HCT116 (cell line): ENCODE measurements around the gene KBTBD13. TPM values are rescaled to one million over a fixed set of nuclear protein-coding genes. Genes with fewer than 3 reads are reported as not detected.

Experiments used
- ATAC-seq: fragments of 200-7000 bp; cut with Tn5 transposase; 2 replicates; pipeline ENCODE4 v1.9.1; 2020; ENCODE audit warnings: mild to moderate bottlenecking, moderate library complexity
- BruUV-seq: library from RNA; stranded (reverse); fragments of 400-500 nt; replicated peaks from 2 replicates; lab custom pipeline; 2021; lab: Mats Ljungman, UMichigan
- CTCF ChIA-PET: fragments of 300-600 bp; sonication (Branson Sonifier 250); formaldehyde crosslinking; loops from one replicate; lab custom pipeline; 2021; ENCODE audit warnings: antibody characterized with exemption; lab: Charles Lee
- POLR2A ChIA-PET: fragments of 300-600, 350-600 bp; sonication (Branson Sonifier 250); formaldehyde crosslinking; loops from one replicate; lab custom pipeline; 2021; ENCODE audit warnings: antibody characterized with exemption; lab: Charles Lee
- RAD21 ChIA-PET, 2 experiments: fragments of 300-600 bp; sonication (Branson Sonifier 250); formaldehyde crosslinking; loops; one replicate each; lab custom pipeline; 2023; ENCODE audit warnings: low total read pairs in 2 of 2; ENCODE audit not compliant: uncharacterized antibody in 2 of 2, unreplicated experiment in 2 of 2, low non-redundant PET in 1 of 2; lab: Charles Lee
- DNase-seq: peaks from one replicate; pipeline ENCODE4 v3.0.0-alpha.2; 2010; ENCODE audit warnings: low read depth, low spot score
- H2AFZ ChIP-seq: fragments of 200-600 bp; shearing (Covaris generic), sonication (generic); 2 replicates; pipeline ENCODE4 v1.6.1; 2017; ENCODE audit warnings: low read depth, mixed run types, mixed read lengths, antibody characterized with exemption, low read length; ENCODE audit not compliant: poor library complexity, severe bottlenecking
- H3K27ac ChIP-seq: 2 replicates; pipeline ENCODE4 v1.5.1; 2012; ENCODE audit warnings: low read depth, low read length
- H3K27me3 ChIP-seq: fragments of 200-600 bp; sonication (generic); 2 replicates; pipeline ENCODE4 v1.6.1; 2016; ENCODE audit warnings: mixed run types, low read length, mixed read lengths; ENCODE audit not compliant: insufficient read depth
- H3K36me3 ChIP-seq, 2 experiments: fragments of 200-500 bp in 1 of 2; fragments of 200-600 bp in 1 of 2; sonication (Bioruptor generic) in 1 of 2; sonication (generic) in 1 of 2; 2 replicates each; pipeline versions ENCODE4 v1.5.1 to v1.6.1; 2014 to 2016; ENCODE audit warnings: low read length in 2 of 2, inconsistent platforms in 1 of 2, mixed read lengths in 1 of 2, mixed run types in 1 of 2; ENCODE audit not compliant: insufficient read depth in 2 of 2, control insufficient read depth in 1 of 2
- H3K4me1 ChIP-seq, 2 experiments: fragments of 200-600 bp in 1 of 2; sonication (generic) in 1 of 2; 2 replicates each; pipeline versions ENCODE4 v1.5.1 to v1.6.1; 2012 to 2017; ENCODE audit warnings: low read length in 2 of 2, inconsistent platforms in 1 of 2, mild to moderate bottlenecking in 1 of 2, mixed read lengths in 1 of 2, mixed run types in 1 of 2, moderate library complexity in 1 of 2; ENCODE audit not compliant: insufficient read depth in 2 of 2, control insufficient read depth in 1 of 2
- H3K4me2 ChIP-seq: fragments of 200-600 bp; sonication (generic); 2 replicates; pipeline ENCODE4 v1.6.1; 2017; ENCODE audit warnings: mixed run types, low read length, mixed read lengths
- H3K4me3 ChIP-seq, 2 experiments: fragments of 200-600 bp in 1 of 2; sonication (generic) in 1 of 2; replicated peaks in 1 of 2; 2 replicates each; pipeline ENCODE4 v1.5.1; 2011 to 2016; ENCODE audit warnings: low read length in 2 of 2, control low read depth in 1 of 2, low read depth in 1 of 2, mild to moderate bottlenecking in 1 of 2, mixed read lengths in 1 of 2, mixed run types in 1 of 2
- H3K79me2 ChIP-seq: fragments of 200-600 bp; sonication (generic); 2 replicates; pipeline ENCODE4 v1.6.1; 2017; ENCODE audit warnings: mild to moderate bottlenecking, mixed run types, low read length, moderate library complexity, mixed read lengths; ENCODE audit not compliant: insufficient read depth
- H3K9ac ChIP-seq: fragments of 200-600 bp; sonication (generic); 2 replicates; pipeline ENCODE4 v1.6.1; 2016; ENCODE audit warnings: low read length, mixed read lengths
- H3K9me2 ChIP-seq: fragments of 200-600 bp; sonication (generic), shearing (Covaris generic); 2 replicates; pipeline ENCODE4 v1.6.1; 2017; ENCODE audit warnings: mixed run types, mild to moderate bottlenecking, moderate library complexity; ENCODE audit not compliant: insufficient read depth
- H3K9me3 ChIP-seq, 2 experiments: fragments of 200-500 bp in 1 of 2; fragments of 200-600 bp in 1 of 2; sonication (Bioruptor generic) in 1 of 2; sonication (generic) in 1 of 2; 2 replicates each; pipeline ENCODE4 v1.6.1; 2014 to 2017; ENCODE audit warnings: low read length in 2 of 2, mixed read lengths in 2 of 2, inconsistent platforms in 1 of 2, low read depth in 1 of 2, mild to moderate bottlenecking in 1 of 2, mixed run types in 1 of 2, moderate library complexity in 1 of 2; ENCODE audit not compliant: control insufficient read depth in 1 of 2, insufficient read depth in 1 of 2
- H4K20me1 ChIP-seq: fragments of 200-600 bp; sonication (generic), shearing (Covaris generic); 2 replicates; pipeline ENCODE4 v1.6.1; 2017; ENCODE audit warnings: mixed run types, mild to moderate bottlenecking, moderate library complexity; ENCODE audit not compliant: insufficient read depth
- CTCF ChIP-seq, 3 experiments: fragments of 200-600 bp in 1 of 3; sonication (generic) in 1 of 3; IDR thresholded peaks in 2 of 3; conservative IDR thresholded peaks in 1 of 3; 2 replicates each; pipeline ENCODE4 v1.5.1; 2012 to 2017; ENCODE audit warnings: low read depth in 2 of 3, low read length in 2 of 3, antibody characterized with exemption in 1 of 3, borderline replicate concordance in 1 of 3, control low read depth in 1 of 3, mild to moderate bottlenecking in 1 of 3, mixed read lengths in 1 of 3, mixed run types in 1 of 3, moderate library complexity in 1 of 3; ENCODE audit not compliant: insufficient read depth in 1 of 3
- EGR1 ChIP-seq: IDR thresholded peaks from 2 replicates; pipeline ENCODE4 v1.6.1; 2012; ENCODE audit warnings: low read depth
- ELF1 ChIP-seq: IDR thresholded peaks from 2 replicates; pipeline ENCODE4 v1.6.1; 2012; ENCODE audit warnings: low read depth, borderline replicate concordance
- JUND ChIP-seq: IDR thresholded peaks from 2 replicates; pipeline ENCODE4 v1.6.1; 2012
- RAD21 ChIP-seq: IDR thresholded peaks from 2 replicates; pipeline ENCODE4 v1.6.1; 2012; ENCODE audit warnings: low read depth, mild to moderate bottlenecking
- REST ChIP-seq: IDR thresholded peaks from 2 replicates; pipeline ENCODE4 v1.6.1; 2012; ENCODE audit warnings: low read depth
- YY1 ChIP-seq: IDR thresholded peaks from 2 replicates; pipeline ENCODE4 v1.6.1; 2011; ENCODE audit warnings: low read length, low read depth, moderate library complexity, mild to moderate bottlenecking; ENCODE audit not compliant: insufficient replicate concordance; ENCODE audit errors: extremely low read depth
- ZFX ChIP-seq: fragments of 450-650 bp; IDR thresholded peaks from 2 replicates; pipeline ENCODE4 v1.6.1; 2017
- intact Hi-C: fragments of 100-400 bp; cut with micrococcal nuclease; formaldehyde crosslinking; loops from 2 replicates; pipeline ENCODE4 v1.10.0; 2022
- total RNA-seq: library from RNA; stranded (reverse); gene quantifications from one replicate; pipeline ENCODE4 v1.2.1, GENCODE V29; 2021; ENCODE audit not compliant: unreplicated experiment

KBTBD13 gene
- total RNA-seq, 1 experiment from 2014 or later = not detected

- intact Hi-C loops = no loop called here
- no peak overlapping the region for H3K27ac ChIP-seq
- ChIA-PET POLR2A (no interaction called here), CTCF (interaction anchor here (3.7 kb wide), 1 partner anchor 45 kb away, joined by 52 read pairs; no protein-coding TSS in a partner anchor), RAD21 (no interaction called here)
- H3K4me3 ChIP-seq = no peak overlapping the region
- no peaks in the 10 kb centered on the region for H4K20me1 ChIP-seq
- H2AFZ ChIP-seq = no peak overlapping the region
- H3K36me3 ChIP-seq = peaks cover 6 to 8% of the 10 kb centered on the region in 2 experiments
- H3K4me2 ChIP-seq = no peak overlapping the region
- no peak for DNase-seq
- no peaks in the 10 kb centered on the region for H3K9me2 ChIP-seq
- H3K4me1 ChIP-seq = no peaks in the 10 kb centered on the region
- BruUV-seq = no TSS peak
- H3K9me3 ChIP-seq = no peaks in the 10 kb centered on the region
- no peaks in the 10 kb centered on the region for H3K27me3 ChIP-seq
- ATAC-seq = no peak
- TF ChIP-seq YY1 (no peak), ZFX (no peak), EGR1 (no peak), JUND (no peak), ELF1 (no peak)
- H3K79me2 ChIP-seq = no peaks in the 10 kb centered on the region
- no peak overlapping the region for H3K9ac ChIP-seq
Measured at GRCh38 chr15:65100442-65100841, 23.9 kb downstream of the KBTBD13 start.

- peak; percentile 22 for DNase-seq
- H3K27me3 ChIP-seq = no peaks in the 10 kb centered on the region
- peak; percentile 87 for ATAC-seq
- TF ChIP-seq CTCF (IDR thresholded peaks at IDR 0.05 in 2 of 3, conservative IDR thresholded peaks at IDR 0.05 in 1 of 3; ENCODE audit: borderline replicate concordance in 1 of 3, insufficient read depth in 1 of 3, low read depth in 2 of 3, low read length in 2 of 3) = peak; percentile 69 to 92 (median 84)
- no peak for TF ChIP-seq YY1
- TF ChIP-seq RAD21 = peak; percentile 76
- no peak for TF ChIP-seq REST
- no peak overlapping the region for H3K9ac ChIP-seq
- RAD21 ChIA-PET = interaction anchor here (0.5 to 1.1 kb wide), 2 partner anchors 41 to 67 kb away, joined by 3 to 4 read pairs; no protein-coding TSS in a partner anchor
- H2AFZ ChIP-seq = no peak overlapping the region
- intact Hi-C loops = loop anchor here (1.0 kb wide), 2 partner anchors 47 to 68 kb away; no protein-coding TSS in a partner anchor
- H3K4me2 ChIP-seq = no peak overlapping the region
- no peaks in the 10 kb centered on the region for H3K9me3 ChIP-seq
- no peaks in the 10 kb centered on the region for H3K79me2 ChIP-seq
- CTCF ChIA-PET = interaction anchor here (0.5 to 3.7 kb wide), 14 partner anchors 9 to 196 kb away, joined by 3 to 52 read pairs (median 4); partner anchors contain the start of gene UBAP1L
- no peak overlapping the region for H3K4me3 ChIP-seq
- peaks cover 6 to 9% of the 10 kb centered on the region in 2 experiments for H3K36me3 ChIP-seq
- no peak overlapping the region for H3K27ac ChIP-seq
- no peaks in the 10 kb centered on the region for H3K4me1 ChIP-seq
- no TSS peak for BruUV-seq
- POLR2A ChIA-PET = no interaction called here
- no peaks in the 10 kb centered on the region for H3K9me2 ChIP-seq
- no peaks in the 10 kb centered on the region for H4K20me1 ChIP-seq
Measured at GRCh38 chr15:65101411-65101890, 24.9 kb downstream of the KBTBD13 start.
